Activated T-helper 2 cell treated with anti-CD3 and anti-CD28 coated beads, Interferon-gamma antibody, Interleukin-2, Interleukin-4, amounts not matched to agents 10 μg/mL and 5 μg/mL and 100 μg/mL, durations not matched to agents 14 hours and 24 hours and 36 hours (primary cell): Measurements from ENCODE around the gene TAF6. TPM values are rescaled to one million over a fixed set of nuclear protein-coding genes. Genes with fewer than 3 reads are reported as not detected.

Source experiments
- DNase-seq: peaks from one replicate; pipeline ENCODE4 v3.0.0; 2021; ENCODE audit warnings: low spot score
- H3K27ac Mint-ChIP-seq: one replicate; pipeline ENCODE4 v1.8.0; 2021; ENCODE audit warnings: mixed read lengths
- H3K27me3 Mint-ChIP-seq: one replicate; pipeline ENCODE4 v1.8.0; 2021; ENCODE audit warnings: low read depth, mixed read lengths
- H3K36me3 Mint-ChIP-seq: one replicate; pipeline ENCODE4 v1.8.0; 2021; ENCODE audit warnings: low read depth, mixed read lengths
- H3K4me1 Mint-ChIP-seq: one replicate; pipeline ENCODE4 v1.8.0; 2021; ENCODE audit warnings: low read depth, mixed read lengths
- H3K4me3 Mint-ChIP-seq: one replicate; pipeline ENCODE4 v1.8.0; 2021; ENCODE audit warnings: low read depth, mild to moderate bottlenecking, moderate library complexity, mixed read lengths
- H3K9me3 Mint-ChIP-seq: one replicate; pipeline ENCODE4 v1.8.0; 2021; ENCODE audit warnings: mixed read lengths
- intact Hi-C: fragments of 100-400 bp; cut with micrococcal nuclease; formaldehyde crosslinking; loops from one replicate; pipeline ENCODE4 v1.15.1; 2023
- total RNA-seq: library from RNA; stranded (reverse); gene quantifications from 2 replicates; pipeline ENCODE4 v1.2.3, GENCODE V29; 2022

The TAF6 gene
- total RNA-seq, 1 donor from 2014 or later = 68.1 TPM

GRCh38 chr7:100079024-100079560 is 40.1 kb downstream of the TAF6 start:
- Mint-ChIP-seq H3K9me3 (no peaks in the 10 kb centered on the region), H3K27ac (peak overlapping the region; percentile 2), H3K36me3 (peaks cover 63% of the 10 kb centered on the region), H3K27me3 (no peaks in the 10 kb centered on the region), H3K4me1 (peaks cover 23% of the 10 kb centered on the region), H3K4me3 (no peak overlapping the region)
- no peak for DNase-seq
- intact Hi-C loops = no loop called here

GRCh38 chr7:100077205-100077604 is 42.0 kb downstream of the TAF6 start:
- H3K4me3 Mint-ChIP-seq = no peak overlapping the region
- H3K36me3 Mint-ChIP-seq = peaks cover 82% of the 10 kb centered on the region
- no peak overlapping the region for H3K27ac Mint-ChIP-seq
- peaks cover 15% of the 10 kb centered on the region for H3K4me1 Mint-ChIP-seq
- intact Hi-C loops = no loop called here
- DNase-seq = no peak
- H3K9me3 Mint-ChIP-seq = peaks cover 13% of the 10 kb centered on the region
- no peaks in the 10 kb centered on the region for H3K27me3 Mint-ChIP-seq

DNA sequence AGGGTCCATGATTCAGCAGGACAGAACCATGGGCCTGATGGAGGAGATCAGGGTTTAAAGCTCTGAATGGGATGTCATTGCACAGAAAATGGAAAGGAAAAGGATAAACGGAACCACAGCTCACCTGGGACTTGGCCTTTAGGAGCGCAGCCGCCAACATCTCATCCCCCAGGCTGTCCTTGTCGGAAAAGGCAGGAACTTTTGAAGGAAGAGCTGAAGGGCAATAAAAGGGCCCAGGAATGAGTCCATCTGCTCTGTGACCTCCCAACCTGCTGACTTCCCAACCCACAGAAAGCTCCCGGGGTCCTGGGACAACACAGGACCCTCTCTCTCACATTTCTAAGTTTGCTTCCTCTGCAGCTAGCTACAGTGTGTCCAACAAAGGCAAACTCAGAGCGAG is 43.7 kb downstream of the TAF6 start:
- Mint-ChIP-seq H3K4me1 (peaks cover 8% of the 10 kb centered on the region), H3K36me3 (peaks cover 91% of the 10 kb centered on the region), H3K4me3 (no peak overlapping the region), H3K9me3 (peaks cover 31% of the 10 kb centered on the region), H3K27ac (no peak overlapping the region), H3K27me3 (no peaks in the 10 kb centered on the region)
- DNase-seq = no peak
- intact Hi-C loops = no loop called here

DNA sequence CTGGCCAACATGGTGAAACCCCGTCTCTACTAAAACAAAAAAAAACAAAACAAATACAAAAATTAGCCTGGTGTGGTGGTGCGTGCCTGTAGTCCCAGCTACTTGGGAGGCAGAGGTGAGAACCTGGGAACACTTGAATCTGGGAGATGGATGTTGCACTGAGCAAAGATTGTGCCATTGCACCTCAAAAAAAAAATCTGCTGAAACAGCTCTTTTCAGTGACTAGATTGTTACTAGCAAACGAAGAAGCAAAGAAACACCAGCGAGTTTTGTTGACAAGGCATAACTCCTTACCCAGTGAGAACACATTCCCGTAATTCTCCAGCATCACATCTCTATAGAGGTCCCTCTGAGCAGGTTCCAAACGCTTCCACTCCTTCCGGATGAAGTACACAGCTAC is 44.3 kb downstream of the TAF6 start:
- peaks cover 37% of the 10 kb centered on the region for H3K9me3 Mint-ChIP-seq
- no peak overlapping the region for H3K4me3 Mint-ChIP-seq
- DNase-seq = no peak
- H3K27me3 Mint-ChIP-seq = no peaks in the 10 kb centered on the region
- H3K36me3 Mint-ChIP-seq = peaks cover 92% of the 10 kb centered on the region
- no peak overlapping the region for H3K27ac Mint-ChIP-seq
- peaks cover 4% of the 10 kb centered on the region for H3K4me1 Mint-ChIP-seq
- intact Hi-C loops = no loop called here

DNA sequence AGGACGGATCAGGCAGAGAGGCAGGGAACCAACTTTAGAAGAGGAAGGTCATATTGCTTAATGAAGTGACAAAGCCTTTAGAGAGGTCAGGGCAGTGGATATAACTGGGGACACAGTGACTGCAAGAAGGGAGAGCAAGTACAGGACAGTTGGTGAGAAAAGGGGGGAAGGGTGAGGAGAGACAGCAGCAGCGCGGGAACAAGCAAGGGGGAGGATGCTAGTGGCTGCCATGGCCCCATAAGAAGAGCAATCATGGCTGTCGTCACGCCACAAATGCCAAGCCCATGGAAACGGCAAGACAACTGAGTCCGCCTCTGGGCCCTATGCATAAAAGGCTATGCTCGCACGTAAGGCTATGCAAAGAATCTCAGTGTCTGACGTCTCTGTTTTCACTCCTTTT is 46.7 kb downstream of the TAF6 start:
- DNase-seq = no peak
- intact Hi-C loops = no loop called here
- Mint-ChIP-seq H3K4me3 (no peak overlapping the region), H3K4me1 (no peaks in the 10 kb centered on the region), H3K27ac (no peak overlapping the region), H3K27me3 (no peaks in the 10 kb centered on the region), H3K9me3 (peaks cover 44% of the 10 kb centered on the region), H3K36me3 (peaks cover 94% of the 10 kb centered on the region)

- H3K36me3 Mint-ChIP-seq = peaks cover 88% of the 10 kb centered on the region
- no peaks in the 10 kb centered on the region for H3K27me3 Mint-ChIP-seq
Measured at GRCh38 chr7:100071018-100071723, 48.0 kb downstream of the TAF6 start.

GRCh38 chr7:100069991-100070390 is 49.2 kb downstream of the TAF6 start:
- Mint-ChIP-seq H3K27ac (no peak overlapping the region), H3K4me1 (no peaks in the 10 kb centered on the region), H3K27me3 (no peaks in the 10 kb centered on the region), H3K36me3 (peaks cover 82% of the 10 kb centered on the region), H3K4me3 (no peak overlapping the region), H3K9me3 (peaks cover 44% of the 10 kb centered on the region)
- no peak for DNase-seq
- intact Hi-C loops = no loop called here

More at GRCh38 chr7:100071018-100071723, 48.0 kb downstream of the TAF6 start:
- Mint-ChIP-seq H3K27ac (no peak overlapping the region), H3K4me3 (no peak overlapping the region), H3K4me1 (no peaks in the 10 kb centered on the region), H3K9me3 (peaks cover 44% of the 10 kb centered on the region)
- DNase-seq = no peak
- intact Hi-C loops = no loop called here

- intact Hi-C loops = no loop called here
- DNase-seq = no peak
- Mint-ChIP-seq H3K4me3 (no peak overlapping the region), H3K4me1 (no peaks in the 10 kb centered on the region), H3K27ac (no peak overlapping the region), H3K36me3 (peaks cover 67% of the 10 kb centered on the region), H3K27me3 (no peaks in the 10 kb centered on the region), H3K9me3 (peaks cover 28% of the 10 kb centered on the region)
Measured at GRCh38 chr7:100066953-100067352, 52.2 kb downstream of the TAF6 start.

- Mint-ChIP-seq H3K9me3 (peaks cover 15% of the 10 kb centered on the region), H3K4me1 (no peaks in the 10 kb centered on the region), H3K4me3 (no peak overlapping the region), H3K36me3 (peaks cover 63% of the 10 kb centered on the region), H3K27ac (no peak overlapping the region), H3K27me3 (no peaks in the 10 kb centered on the region)
- DNase-seq = no peak
- intact Hi-C loops = no loop called here
Measured at GRCh38 chr7:100065452-100066186, 53.5 kb downstream of the TAF6 start.

GRCh38 chr7:100064162-100064561 is 55.0 kb downstream of the TAF6 start:
- Mint-ChIP-seq H3K9me3 (peaks cover 4% of the 10 kb centered on the region), H3K27me3 (no peaks in the 10 kb centered on the region), H3K4me1 (no peaks in the 10 kb centered on the region), H3K36me3 (peaks cover 56% of the 10 kb centered on the region), H3K4me3 (no peak overlapping the region), H3K27ac (no peak overlapping the region)
- DNase-seq = no peak
- intact Hi-C loops = no loop called here

DNA sequence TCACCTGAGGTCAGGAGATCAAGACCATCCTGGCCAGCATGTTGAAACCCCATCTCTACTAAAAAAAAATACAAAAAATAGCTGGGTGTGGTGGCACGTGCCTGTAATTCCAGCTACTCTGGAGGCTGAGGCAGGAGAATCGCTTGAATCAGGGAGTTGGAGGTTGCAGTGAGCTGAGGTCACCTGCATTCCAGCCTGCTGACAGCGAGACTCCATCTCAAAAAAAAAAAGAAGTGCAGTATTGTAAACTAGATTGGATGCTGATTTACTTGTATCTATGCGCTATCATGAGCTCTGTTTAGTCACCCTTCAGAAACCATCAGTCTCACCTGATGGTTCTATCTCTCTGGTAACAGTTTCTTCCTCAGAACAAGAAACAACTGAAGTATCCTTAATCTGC is 55.8 kb downstream of the TAF6 start:
- Mint-ChIP-seq H3K4me1 (no peaks in the 10 kb centered on the region), H3K9me3 (peaks cover 4% of the 10 kb centered on the region), H3K27me3 (no peaks in the 10 kb centered on the region), H3K27ac (no peak overlapping the region), H3K36me3 (peaks cover 56% of the 10 kb centered on the region), H3K4me3 (no peak overlapping the region)
- intact Hi-C loops = no loop called here
- no peak for DNase-seq

- Mint-ChIP-seq H3K36me3 (peaks cover 58% of the 10 kb centered on the region), H3K27ac (no peak overlapping the region)
Measured at GRCh38 chr7:100061518-100062193, 57.5 kb downstream of the TAF6 start.

More at GRCh38 chr7:100061518-100062193, 57.5 kb downstream of the TAF6 start:
- Mint-ChIP-seq H3K9me3 (no peaks in the 10 kb centered on the region), H3K4me1 (no peaks in the 10 kb centered on the region), H3K27me3 (no peaks in the 10 kb centered on the region), H3K4me3 (no peak overlapping the region)
- intact Hi-C loops = no loop called here
- DNase-seq = no peak
